Measurements from ENCODE around the gene FAM193A.

FAM193A gene

GRCh38 chr4:2746891-2747695 is 210.6 kb downstream of the FAM193A start:
- H3K4me3 ChIP-seq (replicated peaks; ENCODE audit: low read depth, low read length): no peak overlapping the region
- DNase-seq (ENCODE audit: extremely low read depth, low read depth): no peak
- TF ChIP-seq CTCF (IDR thresholded peaks at IDR 0.05; ENCODE audit: low read depth, low read length, missing control alignments): no peak

DNA sequence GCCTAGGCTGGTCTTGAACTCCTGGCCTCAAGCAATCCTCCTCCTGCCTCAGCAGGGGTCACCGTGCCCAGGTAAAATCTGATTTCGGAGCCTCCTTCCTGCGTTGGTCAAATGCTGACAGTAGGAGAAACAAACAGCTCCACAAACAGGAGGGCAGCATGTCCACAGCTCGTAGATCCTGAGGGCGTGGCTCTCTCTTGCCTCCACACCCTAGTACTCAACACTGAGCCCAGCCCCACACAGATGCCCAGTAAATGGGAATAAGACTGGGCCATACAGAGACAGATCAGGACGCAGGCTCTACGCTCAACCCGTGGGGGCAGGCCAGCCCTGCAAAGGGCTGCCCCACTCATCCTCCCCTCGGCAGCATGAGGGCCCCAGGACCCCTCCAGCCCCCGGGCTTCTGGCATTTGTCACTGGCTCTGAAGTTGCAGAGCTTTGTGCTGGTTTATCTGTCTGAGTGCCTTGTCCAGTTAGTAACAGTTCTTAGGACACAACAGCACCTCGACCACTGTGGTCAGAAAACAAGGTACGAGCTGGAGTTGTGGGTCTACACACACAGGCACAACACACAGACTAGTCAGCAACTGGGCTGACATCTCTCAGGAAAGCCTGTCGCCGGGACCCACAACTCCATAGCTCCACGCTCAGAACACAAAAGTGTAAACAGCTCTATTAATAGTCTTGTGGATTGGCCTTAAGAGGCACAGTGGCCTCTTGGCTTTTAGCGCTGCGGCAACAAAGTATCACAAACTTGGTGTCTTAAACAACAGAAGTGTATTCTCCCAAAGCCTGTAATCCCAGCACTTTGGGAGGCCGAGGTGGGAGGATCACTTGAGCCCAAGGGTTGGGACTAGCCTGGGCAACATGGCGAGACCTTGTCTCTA is 214.5 kb downstream of the FAM193A start:
- TF ChIP-seq CTCF (IDR thresholded peaks at IDR 0.05; ENCODE audit: low read depth, low read length, missing control alignments): no peak
- no peak overlapping the region for H3K4me3 ChIP-seq (replicated peaks; ENCODE audit: low read depth, low read length)
- no peak for DNase-seq (ENCODE audit: extremely low read depth, low read depth)

DNA sequence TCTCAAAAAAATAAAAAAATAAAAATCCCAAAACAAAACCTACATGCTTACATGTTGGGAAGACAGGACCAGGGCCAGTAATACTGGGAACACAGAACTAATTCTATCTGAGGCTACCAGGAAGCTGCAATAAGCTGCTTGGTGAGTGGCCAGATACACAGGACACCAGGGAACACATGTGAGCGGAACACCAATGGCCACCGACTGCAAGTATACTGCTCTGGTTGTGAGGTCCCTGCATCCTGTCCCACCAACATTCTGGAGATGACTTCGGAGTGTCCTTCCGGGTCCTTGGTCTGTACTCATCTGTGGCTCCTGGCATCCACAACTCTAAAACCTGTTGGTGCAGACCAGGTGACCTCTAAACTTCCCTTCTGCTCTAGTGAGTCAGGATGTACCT is 217.0 kb downstream of the FAM193A start:
- no peak for DNase-seq (ENCODE audit: extremely low read depth, low read depth)
- H3K4me3 ChIP-seq (replicated peaks; ENCODE audit: low read depth, low read length): no peak overlapping the region
- TF ChIP-seq CTCF (IDR thresholded peaks at IDR 0.05; ENCODE audit: low read depth, low read length, missing control alignments): no peak

DNA sequence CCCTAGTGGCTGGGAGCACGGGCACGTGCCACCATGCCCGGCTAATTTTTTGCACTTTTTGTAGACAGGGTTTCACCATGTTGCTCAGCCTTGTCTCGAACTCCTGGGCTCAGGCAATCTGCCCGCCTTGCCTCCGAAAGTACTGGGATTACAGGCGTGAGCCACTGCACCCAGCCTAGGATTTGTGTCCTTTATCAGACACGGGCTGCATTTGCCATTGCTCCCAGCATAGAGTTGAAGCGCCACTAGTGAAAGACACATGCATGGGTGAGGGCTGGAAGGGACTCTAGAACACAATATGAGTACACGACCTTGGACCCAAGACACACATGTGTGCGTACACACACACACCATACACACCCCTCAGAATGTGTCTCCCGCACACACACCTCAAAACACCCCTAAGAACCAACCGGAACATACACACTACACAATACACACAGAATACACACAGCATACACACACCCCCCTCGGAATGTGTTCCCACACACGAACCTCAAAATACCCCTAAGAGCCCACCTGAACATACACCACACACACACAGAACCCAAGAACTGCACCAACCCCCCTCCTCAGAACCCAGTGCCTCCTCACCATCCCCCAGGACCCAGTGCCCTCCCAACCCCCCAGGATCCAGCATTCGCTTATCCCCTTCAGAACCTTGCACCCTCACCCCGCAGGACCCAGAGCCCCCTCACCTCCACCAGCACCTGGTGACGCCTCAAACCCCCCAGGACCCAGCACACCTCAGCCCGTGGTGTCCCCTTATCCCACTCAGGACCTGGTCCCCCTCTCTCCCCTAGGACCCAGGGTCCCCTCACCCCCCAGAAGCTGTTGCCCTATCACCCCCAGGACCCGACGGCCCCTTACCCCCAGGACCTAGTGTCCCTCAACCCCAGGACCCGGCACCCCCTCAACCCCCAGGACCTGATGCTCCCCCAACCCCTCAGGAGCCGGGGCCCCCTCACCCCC is 218.7 kb downstream of the FAM193A start:
- DNase-seq (ENCODE audit: extremely low read depth, low read depth): no peak
- no peak for TF ChIP-seq CTCF (IDR thresholded peaks at IDR 0.05; ENCODE audit: low read depth, low read length, missing control alignments)
- H3K4me3 ChIP-seq (replicated peaks; ENCODE audit: low read depth, low read length): peak overlapping the region; percentile 72

GRCh38 chr4:2755821-2756690 is 219.6 kb downstream of the FAM193A start, which contains the start of gene TNIP2:
TNIP2 (minus strand) TSS chr4:2756336; CDS start chr4:2756289, 47 bp downstream.
- peak within 1 kb of the TSS; percentile 72 for H3K4me3 ChIP-seq (replicated peaks; ENCODE audit: low read depth, low read length)
- TF ChIP-seq CTCF (IDR thresholded peaks at IDR 0.05; ENCODE audit: low read depth, low read length, missing control alignments): peak; percentile 19
- no peak for DNase-seq (ENCODE audit: extremely low read depth, low read depth)

Data from HFF-Myc (cell line).